K562 (cell line): ENCODE measurements around the gene SGPP1.

Source experiments
- ATF3 ChIP-seq, 2 experiments: fragments of 450-650 bp in 1 of 2; sonication (generic) in 1 of 2; formaldehyde crosslinking in 1 of 2; IDR thresholded peaks in 1 of 2; conservative IDR thresholded peaks in 1 of 2; 2 replicates each; pipeline versions ENCODE4 v1.6.1 to v1.8.1; 2016 to 2023; ENCODE audit warnings: mild to moderate bottlenecking in 2 of 2, moderate library complexity in 2 of 2, inconsistent platforms in 1 of 2, missing genetic modification reagents in 1 of 2
- CEBPB ChIP-seq: fragments of 450-650 bp; IDR thresholded peaks from 2 replicates; pipeline ENCODE4 v1.6.1; 2016; ENCODE audit warnings: missing genetic modification characterization, missing compliant biosample characterization
- MIER1 ChIP-seq: fragments of 450-650 bp; IDR thresholded peaks from 2 replicates; pipeline ENCODE4 v1.6.1; 2016; ENCODE audit warnings: antibody characterized with exemption, mild to moderate bottlenecking, low read depth
- MXI1 ChIP-seq: IDR thresholded peaks from 2 replicates; pipeline ENCODE4 v1.6.1; 2011; ENCODE audit warnings: low read depth, mild to moderate bottlenecking, improper control_type of control experiment, low read length
- PTRF ChIP-seq: fragments of 450-650 bp; IDR thresholded peaks from 2 replicates; pipeline ENCODE4 v1.6.1; 2016; ENCODE audit warnings: mild to moderate bottlenecking, missing genetic modification characterization, missing compliant biosample characterization
- RAD21 ChIP-seq, 2 experiments: fragments of 250-450 bp in 1 of 2; fragments of 450-650 bp in 1 of 2; sonication (Bioruptor Pico) in 1 of 2; formaldehyde crosslinking in 1 of 2; IDR thresholded peaks in 1 of 2; conservative IDR thresholded peaks in 1 of 2; 2 replicates each; pipeline versions ENCODE4 v1.4.0 to v1.8.0; 2020 to 2022; ENCODE audit warnings: mild to moderate bottlenecking in 2 of 2, moderate library complexity in 1 of 2
- USF1 ChIP-seq: sonication (generic); formaldehyde crosslinking; IDR thresholded peaks from 2 replicates; pipeline ENCODE4 v1.9.0; 2022; ENCODE audit warnings: mild to moderate bottlenecking, missing genetic modification reagents
- TF ChIP-seq, protein P1 (sequence below): sonication (generic); formaldehyde crosslinking; IDR thresholded peaks from 2 replicates; pipeline ENCODE4 v1.9.0; 2022; ENCODE audit warnings: mild to moderate bottlenecking, missing genetic modification reagents

GRCh38 chr14:63709589-63709988 lies 18.3 kb downstream of the SGPP1 start:
- TF ChIP-seq MXI1, result no peak
- no peak for TF ChIP-seq USF1 (CRISPR knock-in tag)
- TF ChIP-seq MIER1, result no peak
- TF ChIP-seq CEBPB (tag), result no peak
- TF ChIP-seq ATF3 (IDR thresholded peaks at IDR 0.05), result no peak
- no peak for TF ChIP-seq ATF3 (CRISPR knock-in tag; conservative IDR thresholded peaks at IDR 0.05)
- no peak for TF ChIP-seq RAD21 (CRISPR knock-in tag; conservative IDR thresholded peaks at IDR 0.05 in 1 of 2, IDR thresholded peaks at IDR 0.05 in 1 of 2)
- no peak for TF ChIP-seq PTRF (tag)
- TF ChIP-seq, protein P1, sequence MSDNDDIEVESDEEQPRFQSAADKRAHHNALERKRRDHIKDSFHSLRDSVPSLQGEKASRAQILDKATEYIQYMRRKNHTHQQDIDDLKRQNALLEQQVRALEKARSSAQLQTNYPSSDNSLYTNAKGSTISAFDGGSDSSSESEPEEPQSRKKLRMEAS (CRISPR knock-in tag), result no peak
